B cell (primary cell): Measurements from ENCODE around the gene C15orf39. TPM values are rescaled to one million over a fixed set of nuclear protein-coding genes. Genes with fewer than 3 reads are reported as not detected.

Experiments used
- ATAC-seq: fragments of 200-7000 bp; cut with Tn5 transposase; one replicate; pipeline ENCODE4 v1.10.0; 2021; ENCODE audit warnings: low read depth, mild to moderate bottlenecking, moderate number of reproducible peaks, moderate library complexity
- CTCF ChIA-PET: fragments of 350-600 bp; sonication (Branson Sonifier 250); formaldehyde crosslinking; loops from one replicate; lab custom pipeline; 2021; ENCODE audit warnings: antibody characterized with exemption, inconsistent platforms; lab: Charles Lee
- POLR2A ChIA-PET: fragments of 350-600 bp; sonication (Branson Sonifier 250); formaldehyde crosslinking; loops from one replicate; lab custom pipeline; 2021; ENCODE audit warnings: antibody characterized with exemption; lab: Charles Lee
- DNase-seq: peaks from one replicate; pipeline ENCODE4 v3.0.0; 2013
- H2AFZ ChIP-seq: 2 replicates; pipeline ENCODE4 v1.6.1; 2012; ENCODE audit warnings: mild to moderate bottlenecking, low read depth, low read length; ENCODE audit not compliant: insufficient read depth, poor library complexity, severe bottlenecking
- H3K27ac ChIP-seq, 2 donors: 1 replicate in 1 of 2; 2 replicates in 1 of 2; pipeline ENCODE4 v1.5.1; 2012 to 2013; ENCODE audit warnings: low read length in 2 of 2, mild to moderate bottlenecking in 2 of 2, moderate library complexity in 1 of 2
- H3K27me3 ChIP-seq, 4 experiments: fragments of 200-600 bp in 1 of 4; sonication (generic) in 1 of 4; replicated peaks in 1 of 4; 1 replicate in 2 of 4; 2 replicates in 2 of 4; pipeline versions ENCODE4 v1.6.1 to v1.7.0; 2013 to 2016; ENCODE audit warnings: low read length in 3 of 4, mild to moderate bottlenecking in 2 of 4, mixed read lengths in 1 of 4, moderate library complexity in 1 of 4; ENCODE audit not compliant: insufficient read depth in 4 of 4, control insufficient read depth in 3 of 4; ENCODE audit errors: control extremely low read depth in 1 of 4
- H3K36me3 ChIP-seq, 2 experiments: replicated peaks in 1 of 2; 1 replicate in 1 of 2; 2 replicates in 1 of 2; pipeline versions ENCODE4 v1.6.1 to v1.7.1; 2013; ENCODE audit warnings: low read length in 1 of 2; ENCODE audit not compliant: insufficient read depth in 2 of 2, control insufficient read depth in 1 of 2; ENCODE audit errors: control extremely low read depth in 1 of 2, extremely low read depth in 1 of 2
- H3K4me1 ChIP-seq, 2 donors: fragments of 200-600 bp in 1 of 2; sonication (generic) in 1 of 2; 1 replicate in 1 of 2; 2 replicates in 1 of 2; pipeline versions ENCODE4 v1.5.1 to v1.6.1; 2013 to 2017; ENCODE audit warnings: low read length in 2 of 2; ENCODE audit not compliant: control insufficient read depth in 2 of 2, insufficient read depth in 2 of 2
- H3K4me2 ChIP-seq: replicated peaks from 2 replicates; pipeline ENCODE3; 2012; ENCODE audit warnings: mild to moderate bottlenecking, low read depth, low read length; ENCODE audit not compliant: poor library complexity, severe bottlenecking
- H3K4me3 ChIP-seq, 5 experiments: fragments of 200-600 bp in 1 of 5; sonication (generic) in 1 of 5; 1 replicate in 3 of 5; 2 replicates in 2 of 5; pipeline versions ENCODE4 v1.5.1 to v1.7.0; 2011 to 2016; ENCODE audit warnings: low read length in 4 of 5, mild to moderate bottlenecking in 4 of 5, low read depth in 2 of 5, control low read depth in 1 of 5, moderate library complexity in 1 of 5; ENCODE audit not compliant: insufficient read depth in 1 of 5; ENCODE audit errors: control extremely low read depth in 1 of 5, extremely low read depth in 1 of 5
- H3K79me2 ChIP-seq: fragments of 200-600 bp; sonication (generic); one replicate; pipeline ENCODE4 v1.6.0; 2016; ENCODE audit warnings: low read length; ENCODE audit not compliant: control insufficient read depth, insufficient read depth
- H3K9ac ChIP-seq: fragments of 200-600 bp; sonication (generic); 2 replicates; pipeline ENCODE4 v1.6.1; 2017; ENCODE audit warnings: mild to moderate bottlenecking, low read length, moderate library complexity
- H3K9me3 ChIP-seq, 3 donors: one replicate each; pipeline versions ENCODE4 v1.6.1 to v1.7.1; 2013; ENCODE audit warnings: low read length in 2 of 3; ENCODE audit not compliant: control insufficient read depth in 2 of 3, insufficient read depth in 1 of 3; ENCODE audit errors: control extremely low read depth in 1 of 3
- H4K20me1 ChIP-seq: 2 replicates; pipeline ENCODE4 v1.6.0; 2012; ENCODE audit warnings: mild to moderate bottlenecking, low read length; ENCODE audit not compliant: insufficient read depth, control insufficient read depth, poor library complexity, severe bottlenecking
- H3K27ac Mint-ChIP-seq: one replicate; pipeline ENCODE4 v1.8.0; 2021; ENCODE audit warnings: mixed read lengths
- H3K27me3 Mint-ChIP-seq: one replicate; pipeline ENCODE4 v1.8.0; 2021; ENCODE audit warnings: mixed read lengths
- H3K4me1 Mint-ChIP-seq: one replicate; pipeline ENCODE4 v1.8.0; 2021; ENCODE audit warnings: mixed read lengths
- H3K4me3 Mint-ChIP-seq: one replicate; pipeline ENCODE4 v1.8.0; 2021; ENCODE audit warnings: mixed read lengths
- H3K9me3 Mint-ChIP-seq: one replicate; pipeline ENCODE4 v1.8.0; 2022; ENCODE audit warnings: mixed read lengths; ENCODE audit not compliant: insufficient read depth
- CTCF ChIP-seq: fragments of 200-600 bp; IDR thresholded peaks from one replicate; pipeline ENCODE4 v1.8.0; 2022; ENCODE audit warnings: antibody characterized with exemption, mild to moderate bottlenecking
- EZH2 ChIP-seq: IDR thresholded peaks from 2 replicates; pipeline ENCODE4 v1.6.1; 2012; ENCODE audit warnings: borderline replicate concordance, low read depth, mild to moderate bottlenecking, moderate library complexity, low read length; ENCODE audit not compliant: insufficient read depth, poor library complexity, severe bottlenecking
- WGBS: methylation state at CpG from one replicate; pipeline ENCODE4 v1.1.5; 2013; ENCODE audit warnings: missing lambda C conversion rate; ENCODE audit not compliant: insufficient coverage; 5-methylcytosine and 5-hydroxymethylcytosine counted together
- intact Hi-C: fragments of 100-400 bp; cut with micrococcal nuclease; formaldehyde crosslinking; loops from one replicate; pipeline ENCODE4 v1.10.0; 2022
- polyA plus RNA-seq: library from polyadenylated mRNA; depleted of rRNA; stranded (reverse); fragments of >200 nt; gene quantifications from 2 replicates; pipeline ENCODE4 v1.2.3, GENCODE V29; 2012
- total RNA-seq, 2 donors: library from RNA; stranded (reverse); fragments of 120-200 nt in 1 of 2; gene quantifications; 1 replicate in 1 of 2; 2 replicates in 1 of 2; pipeline versions ENCODE4 v1.2.3 to v1.2.4, GENCODE V29; 2013 to 2022

The C15orf39 gene
- total and polyA plus RNA-seq, 2 donors (not counting 1 experiment from before 2014, with no cell fraction given), result 12.4 to 72.7 TPM

DNA sequence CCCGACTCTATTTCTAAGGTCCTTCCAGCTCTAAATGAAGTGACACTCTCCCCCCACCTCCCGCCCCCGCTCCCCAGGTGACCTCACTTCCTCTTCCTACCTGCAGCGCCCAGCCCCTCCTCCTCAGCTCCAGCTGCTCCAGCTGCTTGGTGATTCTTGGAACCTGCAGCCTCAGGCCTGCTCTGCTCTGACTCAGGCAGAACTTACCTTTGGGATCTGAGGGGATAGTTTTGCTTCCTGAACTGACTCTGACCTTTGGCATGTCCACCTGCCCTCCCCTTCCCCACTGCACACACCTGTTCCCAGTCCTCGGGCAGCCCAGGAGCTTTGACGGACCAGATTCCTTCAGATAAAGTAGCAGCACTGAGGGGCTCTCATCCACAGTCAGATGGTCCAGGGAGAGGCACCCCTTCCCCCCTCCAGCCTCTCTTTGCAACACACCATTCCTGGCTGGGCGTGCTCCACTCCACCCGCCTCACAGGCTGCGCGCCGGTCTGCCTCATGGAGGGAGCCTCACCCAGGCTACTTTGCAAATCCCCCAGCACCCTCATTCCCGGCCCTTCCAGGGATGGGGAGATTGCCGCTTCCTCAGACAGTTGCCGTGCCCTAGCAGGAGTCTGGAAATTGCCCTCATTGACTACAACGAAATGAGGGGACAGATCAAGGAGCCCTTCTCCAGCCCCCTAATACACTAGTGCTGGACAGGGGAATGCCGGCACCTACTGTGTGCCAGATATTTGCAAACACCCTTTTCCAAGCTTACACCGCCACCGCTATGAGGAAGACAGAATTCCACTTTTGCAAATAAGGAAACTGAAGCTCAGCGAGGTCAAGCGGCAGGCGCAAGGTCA, 692 bp upstream of the C15orf39 start:
- 11% methylated on average over 19 of the region's 21 CpGs for WGBS
- ChIA-PET CTCF (interaction anchor here (0.7 to 6.9 kb wide), 18 partner anchors 17 to 244 kb away, joined by 3 to 128 read pairs (median 4); partner anchors contain the start of genes MAN2C1 and RPP25), POLR2A (interaction anchor here (0.6 to 3.0 kb wide), 8 partner anchors 11 to 178 kb away, joined by 3 to 45 read pairs (median 4); partner anchors contain the start of gene PPCDC)
- Histone ChIP-seq H3K79me2 (peaks cover 39% of the 10 kb centered on the region), H3K4me1 (peaks cover 24 to 51% of the 10 kb centered on the region in 2 donors), H3K4me3 (peak overlapping the region; percentile 38 to 77 (median 67)), H3K4me2 (peak overlapping the region; percentile 100), H4K20me1 (peaks cover 48% of the 10 kb centered on the region), H3K9me3 (peaks cover 0 to 3% (median 0%) of the 10 kb centered on the region in 3 donors), H3K9ac (peak overlapping the region; percentile 80), H3K27ac (no peak overlapping the region), H2AFZ (peak overlapping the region; percentile 61), H3K36me3 (peaks cover 0 to 4% of the 10 kb centered on the region in 2 experiments), H3K27me3 (peaks cover 0 to 25% (median 5%) of the 10 kb centered on the region in 4 experiments)
- Mint-ChIP-seq H3K4me3 (peak overlapping the region; percentile 98), H3K27me3 (no peaks in the 10 kb centered on the region), H3K4me1 (peaks cover 41% of the 10 kb centered on the region), H3K27ac (peak overlapping the region; percentile 88), H3K9me3 (no peaks in the 10 kb centered on the region)
- intact Hi-C loops, result loop anchor here (5.0 to 10.0 kb wide), 4 partner anchors 96 to 566 kb away; partner anchors contain the start of genes COX5A and SIN3A
- TF ChIP-seq CTCF (no peak), EZH2 (no peak)
- no peak for ATAC-seq
- peak; percentile 55 for DNase-seq
